Tongue (tissue), 2 donors: Measurements from ENCODE around the gene COG2. TPM values are rescaled to one million over a fixed set of nuclear protein-coding genes. Genes with fewer than 3 reads are reported as not detected.
"Not testable (repeated sequence)": the region's sequence is repeated elsewhere in the genome, so short reads cannot be mapped to it uniquely, and the experiment has no call there.

Experiments
- DNase-seq: peaks from one replicate; pipeline ENCODE4 v3.0.0-alpha.2; 2015
- total RNA-seq: library from RNA; depleted of rRNA; stranded (reverse); fragments of >200 nt; gene quantifications from one replicate; pipeline ENCODE4 v1.2.3, GENCODE V29; 2014

Gene COG2
- total RNA-seq, 1 donor from 2014 or later = 34.8 TPM

DNA sequence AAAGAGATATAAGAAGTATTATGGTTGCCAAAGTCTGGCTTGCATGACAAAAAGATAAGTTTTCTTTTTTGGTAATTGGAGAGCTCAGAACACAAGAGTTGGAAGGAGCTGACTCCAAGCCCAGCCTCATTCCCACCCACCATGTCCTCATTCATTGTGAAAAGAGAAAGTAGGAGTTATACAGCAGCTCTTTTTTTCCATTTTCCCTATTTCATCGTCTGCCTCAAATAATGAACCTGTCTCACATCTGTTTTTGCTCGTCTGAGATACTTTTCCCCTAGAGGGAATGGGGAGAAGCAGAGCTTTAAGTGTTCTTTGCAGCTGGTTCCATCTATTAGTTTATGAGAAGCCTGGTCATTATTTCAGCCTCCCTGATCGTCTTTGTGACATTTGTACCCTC lies 36.9 kb downstream of the COG2 start:
- DNase-seq = peak; percentile 68

DNA sequence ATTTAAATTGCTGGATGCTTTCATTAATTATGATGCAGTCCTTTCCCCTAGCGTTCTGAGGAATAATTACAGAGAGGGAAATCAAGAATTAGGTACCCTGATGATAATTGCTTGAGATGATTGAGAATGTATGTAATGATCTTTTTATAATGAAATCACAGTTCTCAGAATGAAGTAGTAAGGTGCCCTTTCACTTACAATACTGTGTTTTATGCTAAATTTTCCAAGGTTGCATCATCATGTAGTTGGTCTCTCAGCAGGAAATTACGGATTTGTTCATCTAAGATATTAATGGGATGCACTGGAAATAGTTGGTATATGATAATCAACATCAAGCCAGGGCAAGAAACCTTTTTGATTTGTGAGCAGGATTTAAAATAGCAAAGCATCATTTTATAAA lies 37.5 kb downstream of the COG2 start:
- no peak for DNase-seq

DNA sequence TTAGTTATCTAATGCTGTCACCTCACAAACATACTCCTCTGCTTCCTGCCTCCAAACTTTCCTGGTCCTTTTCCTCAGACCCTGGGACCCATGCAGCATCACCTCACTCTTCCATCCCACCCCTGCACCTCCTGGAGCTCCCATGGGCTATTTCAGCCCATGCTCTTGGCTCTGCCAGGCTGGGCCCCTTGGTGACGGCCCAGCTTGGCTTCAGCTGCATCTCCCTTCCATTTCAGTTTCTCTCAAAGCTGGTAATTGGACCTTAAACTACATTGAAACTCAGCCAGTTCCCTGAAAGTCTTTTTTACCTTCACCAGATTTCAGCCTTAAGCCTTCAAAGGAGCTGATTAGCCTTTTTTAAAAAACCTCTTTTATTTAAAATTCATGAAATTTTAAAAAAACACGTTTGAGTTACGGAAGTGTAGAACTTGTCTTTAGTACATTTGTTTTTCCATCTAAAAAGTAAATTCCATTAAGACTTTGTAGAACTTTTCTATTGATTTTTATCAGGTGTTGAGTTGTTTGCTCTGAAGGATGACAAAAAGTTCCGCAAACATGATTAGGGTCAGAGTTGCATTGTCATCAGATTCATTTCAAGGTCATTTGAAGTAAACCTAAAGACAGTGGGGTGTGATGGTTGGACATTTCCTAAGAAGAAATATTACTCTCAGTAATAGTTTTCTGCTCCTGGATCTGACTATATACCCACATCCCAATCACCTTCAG lies 38.2 kb downstream of the COG2 start:
- no peak for DNase-seq

DNA sequence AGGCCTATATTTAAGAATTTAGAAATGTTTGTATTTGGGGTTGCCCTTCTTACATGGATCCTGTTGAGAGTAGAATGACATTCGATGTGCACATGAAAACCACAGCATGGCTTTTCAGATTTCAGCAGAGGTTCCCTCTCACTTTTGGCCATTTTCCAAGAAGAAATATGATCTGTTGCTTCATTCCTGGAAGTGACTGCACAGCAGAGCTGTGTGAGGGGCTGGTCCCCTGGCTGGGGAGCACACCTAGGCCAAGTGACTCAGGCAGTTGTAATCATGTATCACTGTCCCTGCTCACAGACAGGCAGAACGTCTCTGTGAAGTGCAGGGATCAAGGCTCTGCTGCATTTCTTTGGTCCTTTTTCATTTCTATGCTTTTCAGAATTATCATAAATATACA lies 39.3 kb downstream of the COG2 start:
- DNase-seq = peak; percentile 82

- DNase-seq = peak; percentile 87
These were observed 40.0 kb downstream of the COG2 start for GRCh38 chr1:230682274-230682673.

DNA sequence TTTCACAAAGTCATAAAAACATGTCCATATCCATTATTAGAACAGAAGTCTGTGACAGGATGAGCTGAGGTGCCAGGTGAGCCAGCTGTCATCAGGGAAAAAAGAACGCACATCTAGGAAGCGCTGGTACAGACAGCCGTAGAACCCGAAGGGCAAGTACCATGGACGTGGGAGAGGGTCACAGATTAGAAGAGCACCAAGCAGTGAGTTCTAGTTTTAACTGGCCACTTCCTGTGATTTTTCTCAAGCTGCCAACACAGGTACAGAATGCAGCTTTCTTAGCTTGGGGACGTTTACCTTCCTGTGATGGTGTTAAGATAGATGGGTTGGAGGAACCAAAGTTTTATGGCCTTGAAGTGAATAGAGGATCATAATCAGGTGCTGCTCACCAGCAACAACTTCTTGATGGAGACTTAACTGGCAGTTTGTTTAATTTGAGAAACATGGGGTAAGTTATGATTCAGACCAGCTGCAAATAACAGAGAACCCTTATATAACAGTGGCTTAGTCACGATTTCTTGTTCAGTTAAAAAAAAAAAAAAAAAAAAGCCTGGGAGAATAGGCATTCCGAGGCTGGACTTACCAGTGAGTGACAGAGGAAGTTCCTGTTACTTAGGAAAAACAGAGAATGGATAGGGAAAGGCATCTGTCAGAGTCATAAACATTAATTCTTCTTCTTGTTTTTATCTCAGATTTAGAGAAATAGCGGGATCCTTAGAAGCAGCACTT lies 40.8 kb downstream of the COG2 start:
- DNase-seq = no peak

DNA sequence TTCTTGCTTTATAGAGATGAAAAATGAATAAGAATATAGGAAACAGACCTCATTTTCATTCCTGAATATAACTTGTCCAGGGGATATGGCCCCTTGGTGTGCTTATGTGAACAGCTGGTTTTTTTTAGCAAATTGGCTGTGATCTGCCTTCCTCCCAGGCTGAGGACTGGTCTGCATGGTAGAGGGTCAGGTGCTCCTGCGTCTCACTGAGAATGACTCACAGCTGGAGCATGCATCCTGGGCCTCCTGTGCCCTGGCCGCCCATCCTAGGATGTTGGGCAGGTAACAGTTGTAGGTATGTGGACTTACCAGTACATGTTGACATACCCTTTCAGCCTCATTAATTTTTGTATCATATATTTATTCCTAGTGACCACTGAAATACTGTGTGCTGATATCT lies 41.9 kb downstream of the COG2 start:
- no peak for DNase-seq

- DNase-seq = no peak
These were observed 42.7 kb downstream of the COG2 start for GRCh38 chr1:230684998-230685397.

- no peak for DNase-seq
These were observed 44.5 kb downstream of the COG2 start for GRCh38 chr1:230686747-230687146.

DNA sequence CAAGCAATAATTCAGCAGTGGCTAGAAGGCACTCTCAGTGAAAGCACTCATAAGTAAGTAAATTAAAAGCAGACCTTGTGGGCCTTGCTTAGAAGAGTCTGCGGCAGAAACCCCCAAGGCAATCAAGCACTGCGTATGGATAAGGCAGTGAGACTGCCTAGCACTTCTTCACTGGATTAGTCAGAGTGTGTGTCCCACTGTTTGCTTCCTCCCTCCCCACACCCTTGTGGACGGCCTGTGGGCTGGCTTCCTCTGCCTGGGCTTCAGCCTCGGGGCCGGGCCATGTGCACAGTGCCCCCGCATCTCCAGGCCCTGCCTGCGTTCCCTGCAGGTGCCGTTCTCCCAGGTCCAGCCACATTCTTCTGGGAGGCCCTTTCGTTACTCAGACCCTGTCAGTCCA lies 47.8 kb downstream of the COG2 start:
- DNase-seq = no peak

DNA sequence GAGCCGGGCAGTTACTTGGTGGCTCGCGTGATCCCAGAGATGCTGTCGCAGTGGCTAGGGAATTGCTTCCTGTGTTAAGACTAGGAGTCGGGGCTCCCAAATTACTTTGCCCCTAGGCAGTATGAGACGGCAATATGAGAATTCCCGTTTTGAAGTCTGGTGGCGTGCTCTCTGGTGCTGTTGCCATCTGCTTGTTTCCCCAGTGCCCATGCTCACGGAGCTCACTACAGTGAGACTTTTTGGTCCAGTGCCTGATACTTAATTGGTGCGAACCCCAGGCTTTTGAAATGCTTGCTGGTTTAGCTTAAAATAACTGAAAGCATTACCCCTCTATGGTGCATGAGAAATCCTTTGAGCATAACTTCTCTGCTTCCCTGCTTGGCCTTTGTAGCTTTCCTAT lies 49.3 kb downstream of the COG2 start:
- no peak for DNase-seq

DNA sequence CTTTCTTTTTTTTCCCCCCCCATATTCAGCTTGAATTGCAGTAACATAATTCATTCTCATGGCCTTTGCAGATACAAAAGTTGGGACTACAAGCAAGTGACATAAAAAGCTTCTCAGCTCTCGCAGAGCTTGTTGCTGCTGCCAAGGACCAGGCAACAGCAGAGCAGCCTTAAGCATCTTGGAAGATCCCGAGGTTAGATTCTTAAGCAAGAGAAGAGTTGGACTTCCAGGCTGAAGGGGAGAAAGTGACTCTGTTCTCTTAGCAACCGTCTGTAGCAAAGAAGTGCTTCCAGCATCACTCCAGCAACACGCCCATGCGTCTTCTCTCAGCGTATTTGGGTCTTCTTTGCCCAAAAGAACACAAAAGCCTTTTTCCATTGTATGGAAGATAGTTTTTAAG lies 50.9 kb downstream of the COG2 start:
- no peak for DNase-seq

DNA sequence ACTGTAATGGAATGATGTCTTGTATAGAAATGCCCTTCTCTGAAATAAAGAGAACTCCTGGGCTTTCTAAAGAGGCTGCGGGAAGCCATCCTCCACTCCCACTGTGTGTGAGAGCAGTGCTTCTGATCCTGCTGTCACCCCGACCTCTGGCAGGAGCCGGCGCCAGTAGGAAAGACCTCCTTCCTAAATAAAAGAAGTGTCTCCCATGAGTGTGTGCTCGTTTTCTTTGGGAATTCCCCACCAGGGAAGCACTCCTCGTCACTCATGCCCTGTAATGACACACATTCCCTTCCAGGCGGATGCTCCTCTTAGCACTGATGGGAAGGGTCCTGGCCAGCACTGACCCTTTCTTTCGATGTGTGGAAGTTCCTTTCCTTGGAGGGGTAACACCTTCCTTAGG lies 51.5 kb downstream of the COG2 start:
- no peak for DNase-seq

DNA sequence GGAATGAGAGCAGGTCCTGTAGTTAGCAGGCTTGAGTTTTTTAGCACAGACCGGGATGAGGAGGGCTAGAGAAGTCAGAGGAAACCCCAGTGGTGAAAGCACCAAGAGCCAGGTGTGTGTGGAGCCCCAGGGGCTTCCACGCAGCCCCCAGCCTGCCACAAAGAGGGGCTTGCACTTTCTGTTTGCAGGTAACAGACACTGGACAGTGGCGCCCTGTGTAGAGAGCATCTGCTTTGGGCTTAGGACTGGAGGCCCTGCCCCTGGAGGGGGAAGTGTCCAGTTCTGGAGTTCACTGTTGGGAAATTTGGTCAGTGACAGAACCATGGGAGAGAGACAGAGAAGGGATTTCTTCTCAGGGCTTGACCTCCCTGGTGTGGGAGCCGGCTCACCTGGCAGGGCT lies 52.2 kb downstream of the COG2 start:
- no peak for DNase-seq

DNA sequence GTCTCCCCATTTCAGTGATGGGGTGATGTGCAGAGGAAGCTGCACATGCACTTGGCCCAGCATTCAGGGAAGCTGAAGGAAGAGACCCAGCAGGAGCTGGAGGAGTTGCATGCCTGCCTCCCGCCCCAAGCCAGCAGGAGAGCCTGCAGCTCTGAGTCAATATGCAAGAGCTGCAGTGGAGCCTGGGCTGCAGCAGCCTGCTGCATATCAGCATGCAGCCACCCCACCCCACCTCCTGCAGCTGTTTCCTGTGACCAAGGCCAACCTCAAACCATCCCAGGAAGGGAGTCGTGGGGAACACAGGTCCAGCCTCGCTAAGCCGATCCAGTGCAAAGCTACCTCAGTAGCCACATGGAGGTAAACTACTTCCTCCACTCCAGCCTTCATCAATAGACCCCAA lies 52.7 kb downstream of the COG2 start:
- DNase-seq = no peak

GRCh38 chr1:230696218-230696617 lies 53.9 kb downstream of the COG2 start:
- peak; percentile 36 for DNase-seq

DNA sequence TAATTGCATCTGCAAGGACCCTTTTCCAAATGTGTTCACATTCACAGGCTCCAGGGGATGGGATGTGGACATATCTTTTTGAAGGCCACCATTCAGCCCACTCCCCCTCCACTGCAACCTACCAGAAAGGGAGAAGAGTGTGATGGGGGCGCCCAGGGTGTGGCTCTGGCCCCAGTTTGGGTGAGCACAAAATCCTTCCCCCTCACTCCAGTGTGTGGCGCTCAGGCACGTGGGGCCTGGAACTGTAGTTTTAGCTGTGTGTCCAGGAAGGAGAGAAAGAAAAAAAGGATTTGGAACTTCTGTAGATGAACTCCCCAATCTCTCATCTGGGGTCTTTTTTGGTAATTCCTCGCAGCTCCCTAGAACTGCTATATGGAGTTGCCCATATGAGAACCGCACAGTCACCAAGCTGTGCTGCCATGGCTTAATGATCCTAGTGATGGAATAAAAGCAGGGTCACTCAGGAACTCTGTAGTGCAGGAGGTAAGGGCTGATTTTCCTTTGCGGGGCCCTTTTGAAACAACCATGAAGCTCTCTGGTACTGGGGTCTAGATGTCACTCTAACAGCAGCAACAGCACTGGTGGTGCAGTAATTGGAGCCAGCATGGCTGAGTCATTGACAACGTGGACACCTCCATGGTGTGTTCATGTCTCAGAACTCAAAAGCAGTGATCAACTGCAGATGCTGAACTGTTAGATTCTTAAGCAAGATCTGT lies 54.6 kb downstream of the COG2 start:
- DNase-seq = no peak

DNA sequence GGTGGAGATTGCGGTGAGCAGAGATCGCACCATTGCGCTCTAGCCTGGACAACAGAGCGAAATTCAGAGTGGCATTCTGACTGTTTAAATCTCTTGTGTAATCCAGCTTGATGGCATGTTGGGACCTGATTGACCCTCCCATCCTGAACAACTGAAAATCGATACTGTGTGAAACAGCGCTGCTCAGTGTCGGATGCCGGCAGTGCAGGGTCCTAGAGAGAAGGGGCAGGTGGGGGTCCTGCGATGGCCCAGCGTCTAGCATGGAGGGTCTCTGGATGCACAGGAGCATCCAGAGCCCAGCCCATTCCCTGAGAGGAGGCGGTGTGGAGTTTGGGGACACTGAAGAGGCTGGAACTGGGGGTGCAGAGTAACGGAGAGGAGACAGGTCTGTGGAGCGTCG lies 55.8 kb downstream of the COG2 start:
- DNase-seq = no peak

DNA sequence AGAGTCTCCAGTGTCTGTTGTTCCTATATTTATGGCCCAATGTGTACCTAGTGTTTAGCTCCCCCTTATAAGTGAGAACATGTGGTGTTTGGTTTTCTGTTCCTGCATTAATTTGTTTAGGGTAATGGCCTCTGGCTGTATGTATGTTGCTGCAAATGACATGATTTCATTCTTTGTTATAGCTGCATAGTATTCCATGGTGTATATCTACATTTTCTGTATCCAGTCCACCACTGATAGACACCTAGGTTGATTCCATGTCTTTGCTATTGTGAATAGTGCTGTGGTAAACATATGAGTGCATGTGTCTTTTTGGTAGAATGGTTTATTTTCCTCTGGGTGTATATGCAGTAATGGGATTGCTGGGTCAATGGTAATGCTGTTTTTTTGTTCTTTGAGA lies 56.7 kb downstream of the COG2 start:
- not testable (repeated sequence) for DNase-seq

- DNase-seq = no peak
These were observed 57.4 kb downstream of the COG2 start for GRCh38 chr1:230699716-230700115.

- DNase-seq = no peak
These were observed 57.9 kb downstream of the COG2 start for GRCh38 chr1:230700132-230700531.

DNA sequence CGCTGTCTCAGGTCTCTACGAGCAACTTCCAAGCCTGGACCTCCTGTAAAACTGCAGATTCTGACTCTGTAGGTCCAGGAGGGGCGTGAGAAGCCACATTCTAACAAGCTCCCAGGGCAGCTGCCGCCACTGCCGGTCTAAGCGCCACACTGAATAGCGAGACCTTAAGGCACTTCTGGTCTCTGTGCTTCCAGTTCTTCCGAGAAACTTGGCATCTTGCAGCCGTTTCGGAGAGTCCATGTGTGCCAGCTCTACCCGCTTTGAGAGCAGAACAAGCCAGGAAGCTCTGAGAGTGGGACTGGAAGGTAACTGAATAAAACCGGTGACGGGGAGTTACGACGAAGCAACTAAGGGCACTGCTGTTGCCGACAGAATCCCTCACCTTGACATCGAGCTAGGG lies 59.2 kb downstream of the COG2 start:
- DNase-seq = no peak
